Mammary epithelial cell (primary cell): ENCODE data around the gene GRIA1.

Experiments
- CTCF ChIP-seq, 2 donors: IDR thresholded peaks in 1 of 2; conservative IDR thresholded peaks in 1 of 2; 2 replicates each; pipeline ENCODE4 v1.5.1; 2011 to 2012; ENCODE audit warnings: inconsistent platforms in 2 of 2, low read length in 2 of 2, mild to moderate bottlenecking in 2 of 2, control low read depth in 1 of 2, low read depth in 1 of 2; ENCODE audit not compliant: insufficient read depth in 1 of 2; ENCODE audit errors: extremely low read depth in 1 of 2
- EZH2 ChIP-seq: IDR thresholded peaks from 2 replicates; pipeline ENCODE4 v1.6.1; 2012; ENCODE audit warnings: low read length, inconsistent platforms, borderline replicate concordance

DNA sequence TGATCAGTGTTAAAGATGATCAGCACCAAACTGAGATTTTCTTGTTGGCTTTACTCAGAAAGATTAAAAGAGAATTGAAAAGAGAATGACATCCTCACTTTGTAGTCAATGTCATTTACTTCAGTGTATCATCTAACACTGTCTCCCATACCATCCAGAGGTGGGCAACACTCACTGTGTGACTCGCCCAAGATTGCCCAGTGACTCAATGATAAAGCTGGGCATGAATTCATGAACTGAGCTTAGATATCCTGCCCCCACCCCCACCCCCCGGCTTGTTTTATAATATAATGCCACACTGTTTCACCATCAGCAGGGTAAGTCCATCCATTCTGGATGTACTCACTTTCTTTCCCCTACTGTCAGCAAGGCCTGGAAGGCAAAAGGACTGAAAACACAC lies 306.1 kb downstream of the GRIA1 start:
- TF ChIP-seq CTCF (conservative IDR thresholded peaks at IDR 0.05 in 1 of 2, IDR thresholded peaks at IDR 0.05 in 1 of 2; ENCODE audit: extremely low read depth in 1 of 2, insufficient read depth in 1 of 2, low read depth in 1 of 2, low read length in 2 of 2), result no peak
- no peak for TF ChIP-seq EZH2
